ENCODE data around the gene BANP.

DNA sequence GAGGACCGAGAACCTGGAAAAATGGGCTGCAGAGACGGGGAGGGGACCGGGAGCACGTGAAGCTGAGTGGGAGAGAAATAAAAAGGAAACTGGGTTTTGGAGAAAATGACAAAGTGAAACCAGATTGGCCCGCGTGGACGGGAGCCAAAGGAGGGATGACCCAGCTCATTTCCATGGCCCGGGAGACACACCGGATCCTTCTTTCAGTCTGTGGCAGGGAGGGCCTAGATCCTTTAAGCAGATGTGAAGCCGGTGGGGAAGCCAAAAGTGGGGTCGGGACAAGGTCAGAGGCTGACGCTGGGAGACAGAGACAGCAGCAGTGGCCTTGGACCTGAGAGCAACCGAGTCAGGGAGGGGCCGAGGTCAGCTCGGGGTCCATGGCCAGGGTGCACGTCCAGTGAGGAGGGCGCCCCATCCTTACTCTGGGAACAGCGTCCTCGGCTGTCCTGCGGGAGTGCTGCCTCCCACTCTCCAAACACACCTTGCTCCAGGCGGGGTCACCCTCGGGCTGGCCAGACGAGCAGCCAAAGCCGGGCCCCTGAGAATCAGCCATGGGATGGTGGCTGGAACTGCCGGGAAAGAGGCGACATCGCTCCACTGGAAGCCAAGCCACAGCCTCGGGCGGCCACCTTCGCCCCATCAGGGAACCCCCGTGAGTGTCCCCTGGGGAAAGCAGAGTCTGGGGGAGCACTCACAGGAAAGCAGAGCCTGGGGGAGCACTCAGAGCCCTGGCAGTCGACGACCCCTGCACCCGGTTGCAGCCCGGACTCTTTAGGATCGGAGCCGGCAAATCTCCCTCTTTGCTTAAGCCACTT lies 32.2 kb upstream of the BANP start:
- TF ChIP-seq, protein P1, sequence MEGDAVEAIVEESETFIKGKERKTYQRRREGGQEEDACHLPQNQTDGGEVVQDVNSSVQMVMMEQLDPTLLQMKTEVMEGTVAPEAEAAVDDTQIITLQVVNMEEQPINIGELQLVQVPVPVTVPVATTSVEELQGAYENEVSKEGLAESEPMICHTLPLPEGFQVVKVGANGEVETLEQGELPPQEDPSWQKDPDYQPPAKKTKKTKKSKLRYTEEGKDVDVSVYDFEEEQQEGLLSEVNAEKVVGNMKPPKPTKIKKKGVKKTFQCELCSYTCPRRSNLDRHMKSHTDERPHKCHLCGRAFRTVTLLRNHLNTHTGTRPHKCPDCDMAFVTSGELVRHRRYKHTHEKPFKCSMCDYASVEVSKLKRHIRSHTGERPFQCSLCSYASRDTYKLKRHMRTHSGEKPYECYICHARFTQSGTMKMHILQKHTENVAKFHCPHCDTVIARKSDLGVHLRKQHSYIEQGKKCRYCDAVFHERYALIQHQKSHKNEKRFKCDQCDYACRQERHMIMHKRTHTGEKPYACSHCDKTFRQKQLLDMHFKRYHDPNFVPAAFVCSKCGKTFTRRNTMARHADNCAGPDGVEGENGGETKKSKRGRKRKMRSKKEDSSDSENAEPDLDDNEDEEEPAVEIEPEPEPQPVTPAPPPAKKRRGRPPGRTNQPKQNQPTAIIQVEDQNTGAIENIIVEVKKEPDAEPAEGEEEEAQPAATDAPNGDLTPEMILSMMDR (IDR thresholded peaks at IDR 0.05): no peak
- TF ChIP-seq POLR2AphosphoS5 (IDR thresholded peaks at IDR 0.05): no peak
- no peak for TF ChIP-seq POLR2A (IDR thresholded peaks at IDR 0.05; ENCODE audit: low read depth)
- TF ChIP-seq EP300 (IDR thresholded peaks at IDR 0.05): no peak

Measured in esophagus muscularis mucosa (tissue), 4 donors.